Neuronal stem cell (in vitro differentiated cells): ENCODE measurements around the gene INSIG2.

Experiments
- DNase-seq: peaks from one replicate; pipeline ENCODE4 v3.0.0-alpha.2; 2013; ENCODE audit warnings: low spot score
- H2AFZ ChIP-seq: one replicate; pipeline ENCODE4 v1.6.1; 2013; ENCODE audit warnings: mild to moderate bottlenecking, low read length, inconsistent platforms
- H2AK5ac ChIP-seq: 2 replicates; pipeline ENCODE4 v1.6.1; 2013; ENCODE audit warnings: low read depth, mild to moderate bottlenecking, inconsistent platforms, low read length, moderate library complexity, mixed read lengths
- H2BK120ac ChIP-seq: 2 replicates; pipeline ENCODE4 v1.6.1; 2013; ENCODE audit warnings: low read depth, mild to moderate bottlenecking, inconsistent platforms, low read length, moderate library complexity, mixed read lengths
- H2BK12ac ChIP-seq: one replicate; pipeline ENCODE4 v1.6.1; 2013; ENCODE audit warnings: low read length, inconsistent platforms
- H2BK15ac ChIP-seq: 2 replicates; pipeline ENCODE4 v1.6.1; 2013; ENCODE audit warnings: mild to moderate bottlenecking, low read length, inconsistent platforms, mixed read lengths
- H2BK5ac ChIP-seq: one replicate; pipeline ENCODE4 v1.6.1; 2013; ENCODE audit warnings: inconsistent platforms, mild to moderate bottlenecking, low read length, moderate library complexity
- H3K14ac ChIP-seq: one replicate; pipeline ENCODE4 v1.6.1; 2013; ENCODE audit warnings: low read length, inconsistent platforms
- H3K18ac ChIP-seq: 2 replicates; pipeline ENCODE4 v1.6.1; 2013; ENCODE audit warnings: low read length, inconsistent platforms
- H3K23ac ChIP-seq: 2 replicates; pipeline ENCODE4 v1.6.1; 2013; ENCODE audit warnings: low read depth, mild to moderate bottlenecking, mixed read lengths, low read length, inconsistent platforms; ENCODE audit not compliant: poor library complexity
- H3K27ac ChIP-seq: replicated peaks from 3 replicates; pipeline ENCODE4 v1.5.1; 2013; ENCODE audit warnings: low read length, inconsistent platforms
- H3K27me3 ChIP-seq, 3 experiments: 2 replicates each; pipeline ENCODE4 v1.6.1; 2013; ENCODE audit warnings: low read length in 3 of 3, mild to moderate bottlenecking in 2 of 3, inconsistent platforms in 1 of 3, low read depth in 1 of 3, mixed read lengths in 1 of 3, moderate library complexity in 1 of 3; ENCODE audit not compliant: control insufficient read depth in 3 of 3, insufficient read depth in 3 of 3
- H3K36me3 ChIP-seq, 2 donors: replicated peaks in 1 of 2; 2 replicates each; pipeline ENCODE4 v1.6.1; 2013; ENCODE audit warnings: low read length in 2 of 2; ENCODE audit not compliant: control insufficient read depth in 2 of 2, insufficient read depth in 2 of 2
- H3K4ac ChIP-seq: 2 replicates; pipeline ENCODE4 v1.6.1; 2013; ENCODE audit warnings: inconsistent platforms, mild to moderate bottlenecking, low read length, moderate library complexity
- H3K4me1 ChIP-seq, 2 donors: 1 replicate in 1 of 2; 2 replicates in 1 of 2; pipeline ENCODE4 v1.6.1; 2013; ENCODE audit warnings: low read length in 2 of 2, low read depth in 1 of 2; ENCODE audit not compliant: control insufficient read depth in 2 of 2, insufficient read depth in 1 of 2
- H3K4me2 ChIP-seq: one replicate; pipeline ENCODE4 v1.6.1; 2013; ENCODE audit warnings: mild to moderate bottlenecking, low read length, inconsistent platforms; ENCODE audit not compliant: insufficient read depth, poor library complexity, severe bottlenecking
- H3K4me3 ChIP-seq, 2 donors: 2 replicates each; pipeline ENCODE4 v1.5.1; 2013; ENCODE audit warnings: low read length in 2 of 2, mild to moderate bottlenecking in 2 of 2, inconsistent platforms in 1 of 2, moderate library complexity in 1 of 2
- H3K79me1 ChIP-seq: one replicate; pipeline ENCODE4 v1.6.1; 2013; ENCODE audit warnings: low read depth, mild to moderate bottlenecking, inconsistent platforms, low read length, moderate library complexity
- H3K9ac ChIP-seq: one replicate; pipeline ENCODE4 v1.6.1; 2013; ENCODE audit warnings: mild to moderate bottlenecking, low read depth, low read length, inconsistent platforms; ENCODE audit not compliant: poor library complexity
- H3K9me3 ChIP-seq, 2 donors: replicated peaks in 1 of 2; 2 replicates each; pipeline versions ENCODE3 to v1.6.1; 2013; ENCODE audit warnings: low read length in 2 of 2, mild to moderate bottlenecking in 2 of 2, inconsistent platforms in 1 of 2, low read depth in 1 of 2, mixed read lengths in 1 of 2, moderate library complexity in 1 of 2; ENCODE audit not compliant: control insufficient read depth in 2 of 2, insufficient read depth in 1 of 2
- H4K8ac ChIP-seq: one replicate; pipeline ENCODE4 v1.6.1; 2013; ENCODE audit warnings: low read depth, mild to moderate bottlenecking, inconsistent platforms, low read length, moderate library complexity
- H4K91ac ChIP-seq: one replicate; pipeline ENCODE4 v1.6.1; 2013; ENCODE audit warnings: low read length, low read depth, mild to moderate bottlenecking, inconsistent platforms; ENCODE audit not compliant: poor library complexity
- WGBS, 2 donors: extraction: QIAGEN DNeasy Blood & Tissue Kit; methylation state at CpG; one replicate each; pipeline ENCODE4 v1.1.7; 2013; ENCODE audit warnings: missing lambda C conversion rate in 2 of 2, mixed read lengths in 1 of 2; ENCODE audit not compliant: insufficient read length in 2 of 2, insufficient replicate concordance in 1 of 2; ENCODE audit errors: extremely low coverage in 2 of 2; 5-methylcytosine and 5-hydroxymethylcytosine counted together

Gene INSIG2

GRCh38 chr2:118051826-118052358, 36.4 kb upstream of the INSIG2 start:
- Histone ChIP-seq H3K9ac (no peak overlapping the region), H2BK120ac (no peak overlapping the region), H2AK5ac (no peak overlapping the region), H3K79me1 (no peaks in the 10 kb centered on the region), H2BK15ac (no peak overlapping the region), H3K4ac (no peak overlapping the region), H3K4me3 (no peak overlapping the region), H2BK12ac (no peak overlapping the region), H2BK5ac (no peak overlapping the region), H2AFZ (no peak overlapping the region), H3K4me2 (no peak overlapping the region), H3K27ac (no peak overlapping the region), H3K14ac (no peak overlapping the region), H3K23ac (no peak overlapping the region), H3K4me1 (peaks cover 0 to 8% of the 10 kb centered on the region in 2 donors), H3K18ac (no peak overlapping the region), H4K91ac (no peak overlapping the region), H3K36me3 (no peaks in the 10 kb centered on the region), H3K9me3 (no peaks in the 10 kb centered on the region), H4K8ac (no peak overlapping the region), H3K27me3 (peaks cover 0 to 59% (median 0%) of the 10 kb centered on the region in 3 experiments)
- no CpG with 5 or more reads among the region's 3 CpGs for WGBS, 2 donors
- DNase-seq: no peak

GRCh38 chr2:118052474-118052873, 35.8 kb upstream of the INSIG2 start:
- no peak overlapping the region for H4K8ac ChIP-seq
- peaks cover 0 to 60% (median 0%) of the 10 kb centered on the region in 3 experiments for H3K27me3 ChIP-seq
- H2BK120ac ChIP-seq: no peak overlapping the region
- no peak overlapping the region for H3K27ac ChIP-seq
- no peak for DNase-seq
- H3K4me1 ChIP-seq: peaks cover 0 to 8% of the 10 kb centered on the region in 2 donors
- no peak overlapping the region for H3K9ac ChIP-seq
- H3K9me3 ChIP-seq: no peaks in the 10 kb centered on the region
- H3K79me1 ChIP-seq: no peaks in the 10 kb centered on the region
- H2BK5ac ChIP-seq: no peak overlapping the region
- H2AFZ ChIP-seq: no peak overlapping the region
- H3K4me3 ChIP-seq: no peak overlapping the region
- no peak overlapping the region for H3K14ac ChIP-seq
- H3K4me2 ChIP-seq: no peak overlapping the region
- no peak overlapping the region for H4K91ac ChIP-seq
- no peaks in the 10 kb centered on the region for H3K36me3 ChIP-seq
- no peak overlapping the region for H2AK5ac ChIP-seq
- H2BK12ac ChIP-seq: no peak overlapping the region
- WGBS, 2 donors: no CpG with 5 or more reads among the region's 2 CpGs
- no peak overlapping the region for H2BK15ac ChIP-seq
- no peak overlapping the region for H3K23ac ChIP-seq
- no peak overlapping the region for H3K4ac ChIP-seq
- H3K18ac ChIP-seq: no peak overlapping the region

GRCh38 chr2:118053681-118054080, 34.6 kb upstream of the INSIG2 start:
- Histone ChIP-seq H2BK5ac (no peak overlapping the region), H2BK15ac (no peak overlapping the region), H3K18ac (no peak overlapping the region), H2BK12ac (no peak overlapping the region), H3K9me3 (no peaks in the 10 kb centered on the region), H2BK120ac (no peak overlapping the region), H4K91ac (no peak overlapping the region), H3K4me2 (no peak overlapping the region), H3K9ac (no peak overlapping the region), H4K8ac (no peak overlapping the region), H3K27ac (no peak overlapping the region), H2AFZ (no peak overlapping the region), H2AK5ac (no peak overlapping the region), H3K36me3 (no peaks in the 10 kb centered on the region), H3K14ac (no peak overlapping the region), H3K79me1 (no peaks in the 10 kb centered on the region), H3K4me1 (peaks cover 0 to 8% of the 10 kb centered on the region in 2 donors), H3K4me3 (no peak overlapping the region), H3K4ac (no peak overlapping the region), H3K23ac (no peak overlapping the region), H3K27me3 (peaks cover 0 to 60% (median 0%) of the 10 kb centered on the region in 3 experiments)
- no CpG with 5 or more reads among the region's 7 CpGs for WGBS, 2 donors
- DNase-seq: no peak

- H3K4me1 ChIP-seq: peaks cover 0 to 8% of the 10 kb centered on the region in 2 donors
- H2BK12ac ChIP-seq: no peak overlapping the region
Measured at GRCh38 chr2:118054213-118055008, 33.9 kb upstream of the INSIG2 start.

More at GRCh38 chr2:118054213-118055008, 33.9 kb upstream of the INSIG2 start:
- Histone ChIP-seq H4K8ac (no peak overlapping the region), H3K18ac (no peak overlapping the region), H3K36me3 (no peaks in the 10 kb centered on the region), H2BK120ac (no peak overlapping the region), H3K4me2 (no peak overlapping the region), H3K9ac (no peak overlapping the region), H3K4me3 (no peak overlapping the region), H2AK5ac (no peak overlapping the region), H4K91ac (no peak overlapping the region), H3K27me3 (peaks cover 0 to 65% (median 0%) of the 10 kb centered on the region in 3 experiments), H3K27ac (no peak overlapping the region), H2BK15ac (no peak overlapping the region), H3K14ac (no peak overlapping the region), H3K23ac (no peak overlapping the region), H3K4ac (no peak overlapping the region), H3K79me1 (no peaks in the 10 kb centered on the region), H3K9me3 (no peaks in the 10 kb centered on the region), H2AFZ (no peak overlapping the region), H2BK5ac (no peak overlapping the region)
- WGBS, 2 donors: no CpG with 5 or more reads among the region's 3 CpGs
- DNase-seq: no peak
